ENCODE measurements around the gene ATE1.

The ATE1 gene

DNA sequence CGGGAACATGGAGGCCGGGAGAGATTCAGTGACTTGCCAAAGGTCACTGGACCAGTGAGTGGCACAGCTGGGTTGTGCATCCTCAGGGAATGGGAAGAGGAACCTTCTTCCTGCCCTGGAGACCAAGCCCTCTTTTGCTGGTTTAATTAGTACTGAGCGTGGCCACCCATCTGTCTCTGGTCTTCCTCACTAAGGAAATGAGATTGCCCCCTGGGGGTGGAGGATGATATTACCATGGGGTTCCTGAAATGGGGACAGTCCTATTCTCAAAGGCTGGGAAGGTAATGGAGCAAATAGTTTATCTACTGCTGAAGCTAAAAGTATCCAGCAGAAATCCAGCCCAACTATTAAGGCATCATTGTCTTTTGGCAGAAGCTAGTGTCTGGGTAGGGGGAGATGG is 231.0 kb downstream of the ATE1 start:
- DNase-seq (ENCODE audit: extremely low read depth, low read depth), result no peak
- TF ChIP-seq, protein P1, sequence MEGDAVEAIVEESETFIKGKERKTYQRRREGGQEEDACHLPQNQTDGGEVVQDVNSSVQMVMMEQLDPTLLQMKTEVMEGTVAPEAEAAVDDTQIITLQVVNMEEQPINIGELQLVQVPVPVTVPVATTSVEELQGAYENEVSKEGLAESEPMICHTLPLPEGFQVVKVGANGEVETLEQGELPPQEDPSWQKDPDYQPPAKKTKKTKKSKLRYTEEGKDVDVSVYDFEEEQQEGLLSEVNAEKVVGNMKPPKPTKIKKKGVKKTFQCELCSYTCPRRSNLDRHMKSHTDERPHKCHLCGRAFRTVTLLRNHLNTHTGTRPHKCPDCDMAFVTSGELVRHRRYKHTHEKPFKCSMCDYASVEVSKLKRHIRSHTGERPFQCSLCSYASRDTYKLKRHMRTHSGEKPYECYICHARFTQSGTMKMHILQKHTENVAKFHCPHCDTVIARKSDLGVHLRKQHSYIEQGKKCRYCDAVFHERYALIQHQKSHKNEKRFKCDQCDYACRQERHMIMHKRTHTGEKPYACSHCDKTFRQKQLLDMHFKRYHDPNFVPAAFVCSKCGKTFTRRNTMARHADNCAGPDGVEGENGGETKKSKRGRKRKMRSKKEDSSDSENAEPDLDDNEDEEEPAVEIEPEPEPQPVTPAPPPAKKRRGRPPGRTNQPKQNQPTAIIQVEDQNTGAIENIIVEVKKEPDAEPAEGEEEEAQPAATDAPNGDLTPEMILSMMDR (IDR thresholded peaks at IDR 0.05; ENCODE audit: low read depth, low read length, missing control alignments), result peak; percentile 31
- no peak overlapping the region for H3K4me3 ChIP-seq (replicated peaks; ENCODE audit: low read depth, low read length)

DNA sequence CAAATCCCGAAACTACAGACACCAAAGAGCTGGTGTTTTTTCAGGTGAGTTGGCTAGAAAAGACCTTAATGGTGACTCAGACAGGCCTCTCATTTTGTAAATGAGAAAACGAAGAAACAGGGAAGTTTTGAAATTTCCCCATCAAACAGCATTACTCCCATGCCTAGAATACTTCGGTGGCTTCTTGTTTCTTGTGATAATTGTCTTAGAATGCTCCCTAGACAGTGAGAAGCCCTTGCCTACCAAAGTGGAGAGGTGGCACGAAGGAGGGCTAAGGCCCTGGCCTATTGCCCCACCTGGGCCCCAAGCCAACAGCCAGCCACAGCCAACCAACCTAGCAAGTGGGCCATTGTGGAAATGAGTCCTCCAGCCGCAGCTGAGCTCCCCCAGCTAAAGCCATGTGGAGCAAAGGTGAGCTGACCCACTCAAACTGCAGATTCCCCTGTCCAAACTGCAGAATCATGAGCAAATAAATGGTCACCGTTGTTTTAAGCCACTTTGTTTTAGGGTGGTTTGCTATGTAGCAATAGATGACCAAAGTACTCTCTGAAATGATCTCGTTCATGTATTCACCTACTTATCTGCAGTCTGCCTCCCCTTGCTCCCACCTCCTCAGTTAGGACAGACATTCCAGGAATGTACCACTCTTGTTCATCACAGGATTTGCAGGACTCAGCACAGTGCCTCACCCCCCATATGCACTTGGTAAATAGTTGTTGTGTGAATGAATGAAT is 231.9 kb downstream of the ATE1 start:
- H3K4me3 ChIP-seq (replicated peaks; ENCODE audit: low read depth, low read length), result no peak overlapping the region
- no peak for DNase-seq (ENCODE audit: extremely low read depth, low read depth)
- TF ChIP-seq, protein P1 (IDR thresholded peaks at IDR 0.05; ENCODE audit: low read depth, low read length, missing control alignments), result no peak

GRCh38 chr10:121694966-121695643 is 232.7 kb downstream of the ATE1 start:
- DNase-seq (ENCODE audit: extremely low read depth, low read depth), result no peak
- no peak overlapping the region for H3K4me3 ChIP-seq (replicated peaks; ENCODE audit: low read depth, low read length)
- TF ChIP-seq, protein P1 (IDR thresholded peaks at IDR 0.05; ENCODE audit: low read depth, low read length, missing control alignments), result no peak

GRCh38 chr10:121694327-121694965 is 233.4 kb downstream of the ATE1 start:
- H3K4me3 ChIP-seq (replicated peaks; ENCODE audit: low read depth, low read length), result no peak overlapping the region
- DNase-seq (ENCODE audit: extremely low read depth, low read depth), result no peak
- TF ChIP-seq, protein P1 (IDR thresholded peaks at IDR 0.05; ENCODE audit: low read depth, low read length, missing control alignments), result no peak

DNA sequence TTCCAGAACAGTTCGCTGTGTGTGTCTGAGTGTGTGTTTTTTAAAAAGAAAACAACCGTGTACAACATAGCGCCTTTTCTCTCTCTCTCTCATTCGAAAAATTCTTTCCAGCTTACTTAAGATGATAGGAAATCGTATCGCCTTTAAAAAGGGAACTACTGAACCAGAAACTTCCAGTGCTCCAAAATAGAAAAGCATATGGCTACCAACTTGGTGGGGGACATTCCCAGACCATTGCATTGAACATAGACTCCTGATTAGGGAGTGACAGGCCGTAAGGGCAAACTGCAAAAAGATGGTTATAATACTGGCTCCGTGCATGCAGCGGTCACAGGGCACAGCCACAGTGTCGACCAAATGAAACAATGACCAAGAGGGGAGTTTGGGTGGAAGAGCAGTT is 235.2 kb downstream of the ATE1 start:
- TF ChIP-seq, protein P1 (IDR thresholded peaks at IDR 0.05; ENCODE audit: low read depth, low read length, missing control alignments), result no peak
- no peak overlapping the region for H3K4me3 ChIP-seq (replicated peaks; ENCODE audit: low read depth, low read length)
- no peak for DNase-seq (ENCODE audit: extremely low read depth, low read depth)

- no peak overlapping the region for H3K4me3 ChIP-seq (replicated peaks; ENCODE audit: low read depth, low read length)
- TF ChIP-seq, protein P1 (IDR thresholded peaks at IDR 0.05; ENCODE audit: low read depth, low read length, missing control alignments), result no peak
- DNase-seq (ENCODE audit: extremely low read depth, low read depth), result no peak
Observed at GRCh38 chr10:121690970-121691369, 236.9 kb downstream of the ATE1 start.

Measured in HFF-Myc (cell line).